Measurements from ENCODE around the gene SATL1. TPM values are rescaled to one million over a fixed set of nuclear protein-coding genes. Genes with fewer than 3 reads are reported as not detected.

Gene SATL1
- total RNA-seq, 1 donor from 2014 or later = under 0.01 TPM

GRCh38 chrX:85213792-85214530, 29.6 kb downstream of the SATL1 start:
- Histone ChIP-seq H3K27me3 (ENCODE audit: control insufficient read depth in 3 of 3, insufficient read depth in 3 of 3, low read length in 3 of 3) (no peaks in the 10 kb centered on the region), H3K27ac (ENCODE audit: low read depth, low read length) (no peak overlapping the region), H3K4me3 (ENCODE audit: low read length in 3 of 3) (no peak overlapping the region), H3K4me1 (ENCODE audit: control insufficient read depth in 3 of 3, insufficient read depth in 3 of 3, low read length in 3 of 3) (peaks cover 0 to 4% (median 0%) of the 10 kb centered on the region in 3 donors), H3K36me3 (ENCODE audit: control insufficient read depth in 3 of 3, insufficient read depth in 3 of 3, low read length in 3 of 3) (no peaks in the 10 kb centered on the region), H3K9me3 (ENCODE audit: control insufficient read depth in 3 of 3, low read length in 3 of 3) (no peaks in the 10 kb centered on the region), H3K9ac (ENCODE audit: low read depth in 1 of 3, low read length in 3 of 3) (no peak overlapping the region)

GRCh38 chrX:85203461-85203970, 40.1 kb downstream of the SATL1 start:
- no peak overlapping the region for H3K27ac ChIP-seq (ENCODE audit: low read depth, low read length)
- no peak overlapping the region for H3K4me3 ChIP-seq (ENCODE audit: low read length in 3 of 3)
- no peak overlapping the region for H3K9ac ChIP-seq (ENCODE audit: low read depth in 1 of 3, low read length in 3 of 3)
- H3K27me3 ChIP-seq (ENCODE audit: control insufficient read depth in 3 of 3, insufficient read depth in 3 of 3, low read length in 3 of 3) = no peaks in the 10 kb centered on the region
- no peaks in the 10 kb centered on the region for H3K36me3 ChIP-seq (ENCODE audit: control insufficient read depth in 3 of 3, insufficient read depth in 3 of 3, low read length in 3 of 3)
- H3K9me3 ChIP-seq (ENCODE audit: control insufficient read depth in 3 of 3, low read length in 3 of 3) = no peaks in the 10 kb centered on the region
- no peaks in the 10 kb centered on the region for H3K4me1 ChIP-seq (ENCODE audit: control insufficient read depth in 3 of 3, insufficient read depth in 3 of 3, low read length in 3 of 3)

- Histone ChIP-seq H3K9me3 (ENCODE audit: control insufficient read depth in 3 of 3, low read length in 3 of 3) (no peaks in the 10 kb centered on the region), H3K4me3 (ENCODE audit: low read length in 3 of 3) (no peak overlapping the region), H3K4me1 (ENCODE audit: control insufficient read depth in 3 of 3, insufficient read depth in 3 of 3, low read length in 3 of 3) (no peaks in the 10 kb centered on the region), H3K27me3 (ENCODE audit: control insufficient read depth in 3 of 3, insufficient read depth in 3 of 3, low read length in 3 of 3) (no peaks in the 10 kb centered on the region), H3K9ac (ENCODE audit: low read depth in 1 of 3, low read length in 3 of 3) (no peak overlapping the region), H3K36me3 (ENCODE audit: control insufficient read depth in 3 of 3, insufficient read depth in 3 of 3, low read length in 3 of 3) (no peaks in the 10 kb centered on the region), H3K27ac (ENCODE audit: low read depth, low read length) (no peak overlapping the region)
Observed at GRCh38 chrX:85196319-85196718, 47.3 kb downstream of the SATL1 start.

- Histone ChIP-seq H3K4me3 (ENCODE audit: low read length in 3 of 3) (no peak overlapping the region), H3K4me1 (ENCODE audit: control insufficient read depth in 3 of 3, insufficient read depth in 3 of 3, low read length in 3 of 3) (no peaks in the 10 kb centered on the region), H3K27ac (ENCODE audit: low read depth, low read length) (no peak overlapping the region), H3K9ac (ENCODE audit: low read depth in 1 of 3, low read length in 3 of 3) (no peak overlapping the region), H3K27me3 (ENCODE audit: control insufficient read depth in 3 of 3, insufficient read depth in 3 of 3, low read length in 3 of 3) (no peaks in the 10 kb centered on the region), H3K9me3 (ENCODE audit: control insufficient read depth in 3 of 3, low read length in 3 of 3) (no peaks in the 10 kb centered on the region), H3K36me3 (ENCODE audit: control insufficient read depth in 3 of 3, insufficient read depth in 3 of 3, low read length in 3 of 3) (no peaks in the 10 kb centered on the region)
Observed at GRCh38 chrX:85159644-85160043, 83.9 kb downstream of the SATL1 start.

GRCh38 chrX:85140964-85141363, 102.6 kb downstream of the SATL1 start:
- H3K27me3 ChIP-seq (ENCODE audit: control insufficient read depth in 3 of 3, insufficient read depth in 3 of 3, low read length in 3 of 3) = peaks cover 0 to 2% (median 0%) of the 10 kb centered on the region in 3 donors
- H3K9me3 ChIP-seq (ENCODE audit: control insufficient read depth in 3 of 3, low read length in 3 of 3) = no peaks in the 10 kb centered on the region
- no peak overlapping the region for H3K4me3 ChIP-seq (ENCODE audit: low read length in 3 of 3)
- no peaks in the 10 kb centered on the region for H3K36me3 ChIP-seq (ENCODE audit: control insufficient read depth in 3 of 3, insufficient read depth in 3 of 3, low read length in 3 of 3)
- H3K4me1 ChIP-seq (ENCODE audit: control insufficient read depth in 3 of 3, insufficient read depth in 3 of 3, low read length in 3 of 3) = peaks cover 0 to 2% (median 0%) of the 10 kb centered on the region in 3 donors
- H3K27ac ChIP-seq (ENCODE audit: low read depth, low read length) = no peak overlapping the region
- H3K9ac ChIP-seq (ENCODE audit: low read depth in 1 of 3, low read length in 3 of 3) = no peak overlapping the region

- H3K4me3 ChIP-seq (ENCODE audit: low read length in 3 of 3) = no peak overlapping the region
- no peak overlapping the region for H3K9ac ChIP-seq (ENCODE audit: low read depth in 1 of 3, low read length in 3 of 3)
- H3K9me3 ChIP-seq (ENCODE audit: control insufficient read depth in 3 of 3, low read length in 3 of 3) = no peaks in the 10 kb centered on the region
- peaks cover 0 to 2% (median 0%) of the 10 kb centered on the region in 3 donors for H3K4me1 ChIP-seq (ENCODE audit: control insufficient read depth in 3 of 3, insufficient read depth in 3 of 3, low read length in 3 of 3)
- H3K27me3 ChIP-seq (ENCODE audit: control insufficient read depth in 3 of 3, insufficient read depth in 3 of 3, low read length in 3 of 3) = peaks cover 0 to 2% (median 0%) of the 10 kb centered on the region in 3 donors
- H3K27ac ChIP-seq (ENCODE audit: low read depth, low read length) = no peak overlapping the region
- H3K36me3 ChIP-seq (ENCODE audit: control insufficient read depth in 3 of 3, insufficient read depth in 3 of 3, low read length in 3 of 3) = no peaks in the 10 kb centered on the region
Observed at GRCh38 chrX:85139422-85139821, 104.2 kb downstream of the SATL1 start.

- no peak overlapping the region for H3K9ac ChIP-seq (ENCODE audit: low read depth in 1 of 3, low read length in 3 of 3)
- H3K36me3 ChIP-seq (ENCODE audit: control insufficient read depth in 3 of 3, insufficient read depth in 3 of 3, low read length in 3 of 3) = no peaks in the 10 kb centered on the region
- H3K27ac ChIP-seq (ENCODE audit: low read depth, low read length) = no peak overlapping the region
- no peak overlapping the region for H3K4me3 ChIP-seq (ENCODE audit: low read length in 3 of 3)
- H3K27me3 ChIP-seq (ENCODE audit: control insufficient read depth in 3 of 3, insufficient read depth in 3 of 3, low read length in 3 of 3) = peaks cover 0 to 2% (median 0%) of the 10 kb centered on the region in 3 donors
- no peaks in the 10 kb centered on the region for H3K9me3 ChIP-seq (ENCODE audit: control insufficient read depth in 3 of 3, low read length in 3 of 3)
- peaks cover 0 to 2% (median 0%) of the 10 kb centered on the region in 3 donors for H3K4me1 ChIP-seq (ENCODE audit: control insufficient read depth in 3 of 3, insufficient read depth in 3 of 3, low read length in 3 of 3)
Observed at GRCh38 chrX:85136409-85136808, 107.2 kb downstream of the SATL1 start.

GRCh38 chrX:85115252-85115651, 128.3 kb downstream of the SATL1 start:
- no peaks in the 10 kb centered on the region for H3K4me1 ChIP-seq (ENCODE audit: control insufficient read depth in 3 of 3, insufficient read depth in 3 of 3, low read length in 3 of 3)
- H3K4me3 ChIP-seq (ENCODE audit: low read length in 3 of 3) = no peak overlapping the region
- no peaks in the 10 kb centered on the region for H3K9me3 ChIP-seq (ENCODE audit: control insufficient read depth in 3 of 3, low read length in 3 of 3)
- no peaks in the 10 kb centered on the region for H3K27me3 ChIP-seq (ENCODE audit: control insufficient read depth in 3 of 3, insufficient read depth in 3 of 3, low read length in 3 of 3)
- H3K36me3 ChIP-seq (ENCODE audit: control insufficient read depth in 3 of 3, insufficient read depth in 3 of 3, low read length in 3 of 3) = no peaks in the 10 kb centered on the region
- no peak overlapping the region for H3K9ac ChIP-seq (ENCODE audit: low read depth in 1 of 3, low read length in 3 of 3)
- H3K27ac ChIP-seq (ENCODE audit: low read depth, low read length) = no peak overlapping the region

- H3K36me3 ChIP-seq (ENCODE audit: control insufficient read depth in 3 of 3, insufficient read depth in 3 of 3, low read length in 3 of 3) = no peaks in the 10 kb centered on the region
- no peak overlapping the region for H3K9ac ChIP-seq (ENCODE audit: low read depth in 1 of 3, low read length in 3 of 3)
- H3K4me1 ChIP-seq (ENCODE audit: control insufficient read depth in 3 of 3, insufficient read depth in 3 of 3, low read length in 3 of 3) = no peaks in the 10 kb centered on the region
- H3K27me3 ChIP-seq (ENCODE audit: control insufficient read depth in 3 of 3, insufficient read depth in 3 of 3, low read length in 3 of 3) = no peaks in the 10 kb centered on the region
- H3K27ac ChIP-seq (ENCODE audit: low read depth, low read length) = no peak overlapping the region
- H3K4me3 ChIP-seq (ENCODE audit: low read length in 3 of 3) = no peak overlapping the region
- no peaks in the 10 kb centered on the region for H3K9me3 ChIP-seq (ENCODE audit: control insufficient read depth in 3 of 3, low read length in 3 of 3)
Observed at GRCh38 chrX:85114776-85115175, 128.8 kb downstream of the SATL1 start.

- no peaks in the 10 kb centered on the region for H3K27me3 ChIP-seq (ENCODE audit: control insufficient read depth in 3 of 3, insufficient read depth in 3 of 3, low read length in 3 of 3)
- no peak overlapping the region for H3K27ac ChIP-seq (ENCODE audit: low read depth, low read length)
Observed at GRCh38 chrX:85114171-85114570, 129.4 kb downstream of the SATL1 start.

More at GRCh38 chrX:85114171-85114570, 129.4 kb downstream of the SATL1 start:
- H3K4me3 ChIP-seq (ENCODE audit: low read length in 3 of 3) = no peak overlapping the region
- H3K4me1 ChIP-seq (ENCODE audit: control insufficient read depth in 3 of 3, insufficient read depth in 3 of 3, low read length in 3 of 3) = no peaks in the 10 kb centered on the region
- no peak overlapping the region for H3K9ac ChIP-seq (ENCODE audit: low read depth in 1 of 3, low read length in 3 of 3)
- no peaks in the 10 kb centered on the region for H3K36me3 ChIP-seq (ENCODE audit: control insufficient read depth in 3 of 3, insufficient read depth in 3 of 3, low read length in 3 of 3)
- no peaks in the 10 kb centered on the region for H3K9me3 ChIP-seq (ENCODE audit: control insufficient read depth in 3 of 3, low read length in 3 of 3)
